Amygdala (tissue), 56 donors: ENCODE measurements around the gene CEACAM16.

ENCODE experiments used
- DNase-seq, 56 donors: peaks; one replicate each; lab custom pipeline; 2025; lab: John Stamatoyannopoulos, UW

CEACAM16 gene

GRCh38 chr19:44756089-44756562 is 57.2 kb downstream of the CEACAM16 start:
- no peak for DNase-seq

DNA sequence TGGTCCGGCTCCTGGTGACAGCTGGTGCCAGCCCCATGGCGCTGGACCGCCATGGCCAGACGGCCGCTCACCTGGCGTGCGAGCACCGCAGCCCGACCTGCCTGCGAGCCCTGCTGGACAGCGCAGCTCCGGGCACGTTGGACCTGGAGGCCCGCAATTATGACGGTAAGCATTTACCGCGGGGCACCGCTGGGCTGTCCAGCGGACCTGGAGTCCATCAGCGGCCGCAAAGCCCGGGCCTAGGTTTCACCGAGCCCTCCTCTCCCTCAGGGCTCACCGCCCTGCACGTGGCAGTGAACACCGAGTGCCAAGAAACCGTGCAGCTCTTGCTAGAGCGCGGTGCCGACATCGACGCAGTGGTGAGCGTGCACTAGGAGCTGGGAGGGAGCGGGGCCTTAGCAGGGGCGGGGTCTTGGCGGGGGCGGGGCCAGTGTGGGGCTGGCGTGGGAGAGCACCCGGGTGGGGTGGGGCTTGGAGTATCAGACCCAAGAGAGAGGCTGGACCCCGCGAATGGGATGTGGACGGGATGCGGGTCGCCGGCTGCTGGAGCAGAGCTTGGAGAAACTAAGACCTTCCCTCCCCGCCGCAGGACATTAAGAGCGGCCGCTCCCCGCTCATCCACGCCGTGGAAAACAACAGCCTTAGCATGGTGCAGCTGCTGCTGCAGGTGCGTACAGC is 58.2 kb downstream of the CEACAM16 start:
- DNase-seq: peak in 14 of 56 donors; percentile 2 to 25 (median 11)

DNA sequence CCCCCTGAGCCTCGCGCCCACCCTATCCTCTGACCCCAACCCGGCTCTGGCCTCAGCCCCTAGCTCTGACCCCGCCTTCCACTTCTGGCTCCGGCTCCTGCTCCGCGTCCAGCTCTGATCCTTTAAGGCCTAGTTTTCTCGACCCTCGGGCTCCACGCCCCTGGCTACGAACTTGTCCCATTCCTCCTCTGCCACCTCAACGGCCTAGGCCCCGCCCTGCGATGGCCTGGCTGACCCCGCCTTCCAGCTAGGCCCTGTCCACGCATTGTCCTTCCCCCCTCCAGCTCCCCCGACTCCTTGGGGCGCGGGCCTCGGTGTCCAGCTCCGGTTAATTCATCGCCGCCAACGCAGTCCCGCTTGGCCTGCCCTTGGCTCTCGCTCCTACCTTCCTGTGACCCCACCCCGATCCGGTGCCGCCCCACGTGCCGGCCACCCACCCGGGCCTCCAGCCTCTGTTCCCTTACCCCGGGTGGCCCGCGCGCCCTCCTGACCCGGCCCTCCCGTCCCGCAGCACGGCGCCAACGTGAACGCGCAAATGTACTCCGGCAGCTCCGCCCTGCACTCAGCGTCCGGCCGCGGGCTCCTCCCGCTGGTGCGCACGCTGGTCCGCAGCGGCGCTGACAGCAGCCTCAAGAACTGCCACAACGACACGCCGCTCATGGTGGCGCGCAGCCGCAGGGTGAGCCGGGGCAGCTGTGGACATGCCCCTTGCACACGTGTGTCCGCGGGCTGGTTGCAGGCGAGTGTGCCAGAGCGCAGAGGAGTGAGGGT is 59.0 kb downstream of the CEACAM16 start:
- DNase-seq: peak in 29 of 56 donors; percentile 4 to 53 (median 25)

DNA sequence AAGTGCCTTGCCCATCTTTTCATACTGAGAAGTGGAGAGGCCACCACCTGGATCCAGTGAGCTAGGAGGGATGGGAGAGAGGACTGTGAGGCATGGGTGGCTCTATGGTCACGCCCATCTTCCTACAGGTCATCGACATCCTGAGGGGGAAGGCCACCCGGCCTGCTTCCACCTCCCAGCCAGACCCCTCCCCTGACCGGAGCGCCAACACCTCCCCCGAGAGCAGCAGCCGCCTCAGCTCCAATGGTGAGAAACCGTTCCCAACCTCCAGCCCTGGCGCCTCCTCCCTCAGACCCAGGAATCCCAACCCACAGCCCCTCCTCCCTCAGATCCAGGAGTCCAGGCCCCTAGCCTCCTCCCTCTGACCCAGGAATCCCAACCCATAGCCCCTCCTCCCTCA is 59.6 kb downstream of the CEACAM16 start:
- no peak for DNase-seq

- DNase-seq: no peak
Observed at GRCh38 chr19:44759083-44759804, 60.3 kb downstream of the CEACAM16 start.
